Suprapubic skin (tissue), 4 donors: Measurements from ENCODE around the gene TMEM132D. TPM values are rescaled to one million over a fixed set of nuclear protein-coding genes. Genes with fewer than 3 reads are reported as not detected.

ENCODE experiments used
- DNase-seq, 2 donors: peaks; one replicate each; pipeline ENCODE4 v3.0.0-alpha.2; 2019; ENCODE audit warnings: low spot score in 2 of 2
- H3K27ac ChIP-seq: fragments of 200-600 bp; sonication (generic); one replicate; pipeline ENCODE4 v1.5.1; 2019
- H3K27me3 ChIP-seq: fragments of 200-600 bp; sonication (generic); one replicate; pipeline ENCODE4 v1.5.1; 2019
- H3K36me3 ChIP-seq: fragments of 200-600 bp; sonication (generic); one replicate; pipeline ENCODE4 v1.5.1; 2019
- H3K4me1 ChIP-seq: fragments of 200-600 bp; sonication (generic); one replicate; pipeline ENCODE4 v1.5.1; 2019
- H3K4me3 ChIP-seq: fragments of 200-600 bp; sonication (generic); one replicate; pipeline ENCODE4 v1.5.1; 2019; ENCODE audit warnings: mild to moderate bottlenecking
- H3K9me3 ChIP-seq: fragments of 200-600 bp; sonication (generic); one replicate; pipeline ENCODE4 v1.5.1; 2019
- EP300 ChIP-seq: sonication (generic); formaldehyde crosslinking; IDR thresholded peaks from one replicate; pipeline ENCODE4 v1.6.1; 2017; ENCODE audit warnings: antibody characterized with exemption
- POLR2A ChIP-seq, 2 donors: fragments of 450-650 bp; IDR thresholded peaks; one replicate each; pipeline ENCODE4 v1.6.1; 2017; ENCODE audit warnings: antibody characterized with exemption in 2 of 2, mild to moderate bottlenecking in 2 of 2, moderate library complexity in 2 of 2
- POLR2AphosphoS5 ChIP-seq, 3 donors: sonication (generic); formaldehyde crosslinking; IDR thresholded peaks; one replicate each; pipeline ENCODE4 v1.6.1; 2017; ENCODE audit warnings: antibody characterized with exemption in 3 of 3
- WGBS: methylation state at CpG from one replicate; pipeline ENCODE4 v1.1.5; 2018; 5-methylcytosine and 5-hydroxymethylcytosine counted together
- total RNA-seq, 4 donors: library from RNA; depleted of rRNA; stranded (reverse); fragments of >200 nt; gene quantifications; one replicate each; pipeline ENCODE4 v1.1.0, GENCODE V29; 2016
- TF ChIP-seq, protein P1 (sequence below), 2 donors: fragments of 200-600 bp in 1 of 2; fragments of 450-650 bp in 1 of 2; sonication (generic) in 1 of 2; IDR thresholded peaks; one replicate each; pipeline ENCODE4 v1.5.1; 2016 to 2019; ENCODE audit warnings: antibody characterized with exemption in 2 of 2, mild to moderate bottlenecking in 1 of 2, moderate library complexity in 1 of 2

TMEM132D gene
- total RNA-seq, 4 donors from 2014 or later: 0.10 to 0.64 TPM; not detected in 2

DNA sequence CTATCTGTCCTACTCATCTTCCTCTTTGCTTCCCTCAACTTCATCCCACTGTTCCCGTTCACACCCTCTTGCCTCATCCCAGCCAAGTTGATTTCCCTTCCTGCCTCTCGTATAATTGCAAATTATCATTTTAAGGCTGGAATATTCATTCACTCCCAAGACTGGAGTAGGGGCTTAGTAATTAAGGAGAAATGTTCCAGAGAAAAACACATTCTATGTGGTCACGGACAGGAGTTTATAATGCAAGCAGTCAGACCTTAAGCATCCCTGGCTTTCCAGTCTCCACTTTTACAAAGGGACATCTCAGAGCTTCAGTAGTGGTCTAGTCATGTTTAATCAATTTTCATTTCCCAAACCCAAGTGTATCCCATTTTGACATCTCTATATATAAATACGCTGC lies 54.9 kb downstream of the TMEM132D start:
- no peaks in the 10 kb centered on the region for H3K4me1 ChIP-seq
- H3K27me3 ChIP-seq: no peaks in the 10 kb centered on the region
- H3K4me3 ChIP-seq: no peak overlapping the region
- H3K36me3 ChIP-seq: no peaks in the 10 kb centered on the region
- WGBS: 91% methylated on average over 4 of the region's 4 CpGs
- H3K27ac ChIP-seq: no peak overlapping the region
- DNase-seq: no peak
- TF ChIP-seq EP300 (no peak), POLR2A (IDR thresholded peaks at IDR 0.05) (no peak), POLR2AphosphoS5 (IDR thresholded peaks at IDR 0.05) (no peak)
- TF ChIP-seq, protein P1, sequence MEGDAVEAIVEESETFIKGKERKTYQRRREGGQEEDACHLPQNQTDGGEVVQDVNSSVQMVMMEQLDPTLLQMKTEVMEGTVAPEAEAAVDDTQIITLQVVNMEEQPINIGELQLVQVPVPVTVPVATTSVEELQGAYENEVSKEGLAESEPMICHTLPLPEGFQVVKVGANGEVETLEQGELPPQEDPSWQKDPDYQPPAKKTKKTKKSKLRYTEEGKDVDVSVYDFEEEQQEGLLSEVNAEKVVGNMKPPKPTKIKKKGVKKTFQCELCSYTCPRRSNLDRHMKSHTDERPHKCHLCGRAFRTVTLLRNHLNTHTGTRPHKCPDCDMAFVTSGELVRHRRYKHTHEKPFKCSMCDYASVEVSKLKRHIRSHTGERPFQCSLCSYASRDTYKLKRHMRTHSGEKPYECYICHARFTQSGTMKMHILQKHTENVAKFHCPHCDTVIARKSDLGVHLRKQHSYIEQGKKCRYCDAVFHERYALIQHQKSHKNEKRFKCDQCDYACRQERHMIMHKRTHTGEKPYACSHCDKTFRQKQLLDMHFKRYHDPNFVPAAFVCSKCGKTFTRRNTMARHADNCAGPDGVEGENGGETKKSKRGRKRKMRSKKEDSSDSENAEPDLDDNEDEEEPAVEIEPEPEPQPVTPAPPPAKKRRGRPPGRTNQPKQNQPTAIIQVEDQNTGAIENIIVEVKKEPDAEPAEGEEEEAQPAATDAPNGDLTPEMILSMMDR (IDR thresholded peaks at IDR 0.05): no peak
- no peaks in the 10 kb centered on the region for H3K9me3 ChIP-seq

DNA sequence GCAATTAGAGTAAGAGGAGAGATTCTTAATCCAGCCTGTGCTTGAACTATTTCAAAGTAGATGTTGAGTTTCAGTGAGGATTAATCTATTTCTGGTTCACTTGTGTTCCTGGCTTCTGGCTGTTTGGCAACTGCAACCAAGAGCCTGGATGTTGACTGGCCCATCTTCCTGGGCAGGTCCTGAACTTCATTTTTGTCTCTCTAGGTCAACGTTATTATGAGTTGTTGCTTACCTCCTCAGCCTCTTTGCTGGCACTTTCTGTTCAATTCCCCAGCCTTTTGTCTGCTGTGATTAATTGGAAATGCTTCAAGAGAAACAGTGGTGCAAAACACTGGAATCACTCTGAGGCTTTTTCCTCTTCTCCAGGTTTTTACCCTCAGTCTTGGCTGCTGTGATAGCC lies 56.8 kb downstream of the TMEM132D start:
- no peaks in the 10 kb centered on the region for H3K9me3 ChIP-seq
- H3K27me3 ChIP-seq: no peaks in the 10 kb centered on the region
- TF ChIP-seq EP300 (no peak), POLR2A (IDR thresholded peaks at IDR 0.05) (no peak), POLR2AphosphoS5 (IDR thresholded peaks at IDR 0.05) (no peak)
- TF ChIP-seq, protein P1 (IDR thresholded peaks at IDR 0.05): no peak
- no peak overlapping the region for H3K4me3 ChIP-seq
- no peak for DNase-seq
- H3K36me3 ChIP-seq: no peaks in the 10 kb centered on the region
- H3K4me1 ChIP-seq: no peaks in the 10 kb centered on the region
- no peak overlapping the region for H3K27ac ChIP-seq
- WGBS: 50% methylated on average over 1 of the region's 1 CpG

DNA sequence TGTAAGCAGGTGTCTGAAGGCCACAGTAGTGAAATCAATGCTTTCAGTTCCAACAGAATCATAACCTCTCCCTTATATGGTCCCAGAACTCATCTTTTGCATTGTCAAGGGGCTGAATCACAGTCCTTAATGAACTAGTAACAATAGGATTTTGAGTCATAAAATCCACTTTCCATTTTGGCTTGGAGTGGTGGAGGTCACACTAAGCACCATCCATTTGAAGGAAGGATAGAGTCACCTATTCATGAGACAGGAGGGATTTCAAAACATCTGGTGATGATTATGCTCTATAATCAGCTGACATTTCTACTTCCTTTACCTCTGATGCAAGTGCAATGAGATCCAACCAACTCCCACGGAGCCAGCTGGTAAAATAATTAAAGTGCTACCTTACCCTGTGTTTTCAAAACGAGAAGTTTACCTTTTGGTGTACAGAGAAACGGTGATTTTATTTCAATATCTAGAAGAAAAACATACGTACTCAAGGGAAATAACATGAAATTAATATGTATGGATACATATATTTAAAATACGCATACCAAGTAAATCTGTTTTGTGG lies 59.1 kb downstream of the TMEM132D start:
- no peak overlapping the region for H3K27ac ChIP-seq
- H3K27me3 ChIP-seq: no peaks in the 10 kb centered on the region
- H3K9me3 ChIP-seq: no peaks in the 10 kb centered on the region
- no peaks in the 10 kb centered on the region for H3K36me3 ChIP-seq
- no peak for DNase-seq
- H3K4me1 ChIP-seq: no peaks in the 10 kb centered on the region
- WGBS: 75% methylated on average over 5 of the region's 5 CpGs
- no peak overlapping the region for H3K4me3 ChIP-seq
- TF ChIP-seq EP300 (no peak), POLR2AphosphoS5 (IDR thresholded peaks at IDR 0.05) (no peak), POLR2A (IDR thresholded peaks at IDR 0.05) (no peak)
- TF ChIP-seq, protein P1 (IDR thresholded peaks at IDR 0.05): no peak

DNA sequence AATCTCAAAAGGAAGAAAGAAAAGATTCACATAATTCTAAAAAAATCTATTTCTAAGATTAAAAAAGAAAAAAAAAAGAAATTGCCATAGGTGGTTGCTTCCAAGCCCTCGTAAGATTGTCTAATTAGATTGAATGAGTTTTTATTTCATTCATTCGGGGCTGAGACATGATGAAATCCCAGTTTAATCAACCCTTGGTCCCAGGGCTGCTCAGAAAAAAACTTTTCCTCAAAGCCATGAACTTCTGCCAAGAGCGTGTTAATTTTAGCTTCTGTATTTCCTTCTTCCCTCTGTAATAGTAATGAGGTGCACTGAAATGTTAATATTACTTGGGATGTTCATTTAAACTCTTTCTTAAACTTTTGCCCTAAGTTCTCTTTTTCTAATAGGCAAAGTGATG lies 62.6 kb downstream of the TMEM132D start:
- TF ChIP-seq, protein P1 (IDR thresholded peaks at IDR 0.05): no peak
- no peak for TF ChIP-seq EP300
- no peak for TF ChIP-seq POLR2AphosphoS5 (IDR thresholded peaks at IDR 0.05)
- no peak for TF ChIP-seq POLR2A (IDR thresholded peaks at IDR 0.05)
- 54% methylated on average over 3 of the region's 3 CpGs for WGBS
- no peaks in the 10 kb centered on the region for H3K9me3 ChIP-seq

DNA sequence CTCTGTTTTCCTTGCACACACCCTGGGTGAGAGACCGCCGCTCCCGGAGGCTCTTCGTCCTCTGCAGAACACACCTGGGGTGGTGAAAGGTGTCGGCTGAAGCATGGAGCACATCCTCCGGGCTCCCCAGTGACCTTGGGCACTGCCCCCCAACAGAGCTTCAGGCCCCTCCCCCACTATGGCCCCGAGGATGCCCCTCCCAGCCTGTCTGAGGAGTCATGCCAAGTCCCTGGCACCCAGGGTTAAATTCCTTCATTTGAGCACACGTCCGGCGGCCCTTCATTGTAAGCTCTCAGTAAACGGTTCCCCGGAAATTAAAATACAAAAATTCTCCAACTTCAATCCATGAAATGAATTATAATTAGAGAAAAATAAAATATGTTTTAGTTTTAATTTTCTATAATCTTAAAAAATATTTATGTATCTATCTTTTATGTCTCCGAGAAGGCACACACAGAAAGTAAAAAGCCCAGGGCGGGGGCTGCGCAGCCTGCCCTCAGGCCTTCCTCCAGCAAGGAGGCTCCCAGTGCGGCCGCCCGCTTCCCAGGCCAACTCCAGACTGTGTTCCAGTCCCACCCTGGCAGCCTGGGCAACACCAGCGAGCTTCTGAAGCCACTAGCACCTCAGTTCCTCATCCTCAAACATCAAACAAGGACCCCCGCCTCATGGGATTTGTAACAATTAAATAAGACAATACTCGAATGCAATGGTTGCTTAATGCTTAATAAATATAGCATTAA lies 63.5 kb downstream of the TMEM132D start:
- 83% methylated on average over 21 of the region's 21 CpGs for WGBS
- Histone ChIP-seq H3K9me3 (no peaks in the 10 kb centered on the region), H3K36me3 (no peaks in the 10 kb centered on the region), H3K27ac (no peak overlapping the region), H3K4me1 (no peaks in the 10 kb centered on the region), H3K27me3 (no peaks in the 10 kb centered on the region), H3K4me3 (no peak overlapping the region)
- no peak for DNase-seq
- TF ChIP-seq POLR2A (IDR thresholded peaks at IDR 0.05) (no peak), EP300 (no peak), POLR2AphosphoS5 (IDR thresholded peaks at IDR 0.05) (no peak)
- TF ChIP-seq, protein P1 (IDR thresholded peaks at IDR 0.05): no peak

More for the DNA sequence above, 62.6 kb downstream of the TMEM132D start:
- Histone ChIP-seq H3K4me1 (no peaks in the 10 kb centered on the region), H3K27me3 (no peaks in the 10 kb centered on the region), H3K4me3 (no peak overlapping the region), H3K36me3 (no peaks in the 10 kb centered on the region), H3K27ac (no peak overlapping the region)
- DNase-seq: no peak
